Ovary (tissue), 3 donors: ENCODE results near the gene ZNF546.

Source experiments
- EP300 ChIP-seq: sonication (generic); formaldehyde crosslinking; IDR thresholded peaks from one replicate; pipeline ENCODE4 v1.6.1; 2017; ENCODE audit warnings: antibody characterized with exemption
- POLR2A ChIP-seq: fragments of 450-650 bp; IDR thresholded peaks from one replicate; pipeline ENCODE4 v1.6.1; 2017; ENCODE audit warnings: antibody characterized with exemption, mild to moderate bottlenecking, moderate library complexity
- TF ChIP-seq, protein P1 (sequence below), 3 donors: fragments of 450-650 bp in 2 of 3; fragments of 200-600 bp in 1 of 3; IDR thresholded peaks; one replicate each; pipeline versions ENCODE4 v1.5.1 to v1.8.0; 2016 to 2022; ENCODE audit warnings: antibody characterized with exemption in 3 of 3, mild to moderate bottlenecking in 1 of 3
- donor health status: DM: no; HTN: no; CAD: no.

DNA sequence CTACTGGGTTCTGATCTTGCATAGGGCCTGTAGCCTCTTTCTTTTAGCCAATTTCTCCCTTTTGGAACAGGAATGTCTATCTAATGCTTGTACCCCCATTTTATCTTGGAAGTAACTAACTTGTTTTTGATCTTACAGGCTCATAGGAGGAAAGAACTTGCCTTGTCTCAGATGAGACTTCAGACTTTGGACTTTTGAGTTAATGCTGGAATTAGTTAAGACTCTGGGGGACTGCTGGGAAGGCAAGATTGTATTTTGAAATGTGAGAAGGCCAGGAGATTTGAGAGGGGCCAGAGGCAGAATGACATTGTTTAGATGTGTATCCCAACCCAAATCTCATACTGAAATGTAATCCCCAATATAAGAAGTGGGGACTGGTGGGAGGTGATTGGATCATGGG, 2.5 kb upstream of the ZNF546 start:
- no peak for TF ChIP-seq POLR2A
- TF ChIP-seq, protein P1, sequence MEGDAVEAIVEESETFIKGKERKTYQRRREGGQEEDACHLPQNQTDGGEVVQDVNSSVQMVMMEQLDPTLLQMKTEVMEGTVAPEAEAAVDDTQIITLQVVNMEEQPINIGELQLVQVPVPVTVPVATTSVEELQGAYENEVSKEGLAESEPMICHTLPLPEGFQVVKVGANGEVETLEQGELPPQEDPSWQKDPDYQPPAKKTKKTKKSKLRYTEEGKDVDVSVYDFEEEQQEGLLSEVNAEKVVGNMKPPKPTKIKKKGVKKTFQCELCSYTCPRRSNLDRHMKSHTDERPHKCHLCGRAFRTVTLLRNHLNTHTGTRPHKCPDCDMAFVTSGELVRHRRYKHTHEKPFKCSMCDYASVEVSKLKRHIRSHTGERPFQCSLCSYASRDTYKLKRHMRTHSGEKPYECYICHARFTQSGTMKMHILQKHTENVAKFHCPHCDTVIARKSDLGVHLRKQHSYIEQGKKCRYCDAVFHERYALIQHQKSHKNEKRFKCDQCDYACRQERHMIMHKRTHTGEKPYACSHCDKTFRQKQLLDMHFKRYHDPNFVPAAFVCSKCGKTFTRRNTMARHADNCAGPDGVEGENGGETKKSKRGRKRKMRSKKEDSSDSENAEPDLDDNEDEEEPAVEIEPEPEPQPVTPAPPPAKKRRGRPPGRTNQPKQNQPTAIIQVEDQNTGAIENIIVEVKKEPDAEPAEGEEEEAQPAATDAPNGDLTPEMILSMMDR (IDR thresholded peaks at IDR 0.05): no peak
- TF ChIP-seq EP300: no peak
